IMR-90 (cell line): ENCODE measurements around the gene PLEKHH1. TPM values are rescaled to one million over a fixed set of nuclear protein-coding genes. Genes with fewer than 3 reads are reported as not detected.

Experiments
- ATAC-seq: fragments of 200-7000 bp; cut with Tn5 transposase; 2 replicates; pipeline ENCODE4 v1.9.1; 2020; ENCODE audit warnings: low read depth, mild to moderate bottlenecking, moderate library complexity
- BruUV-seq: library from RNA; stranded (reverse); fragments of 400-500 nt; replicated peaks from 2 replicates; lab custom pipeline; 2021; lab: Mats Ljungman, UMichigan
- CTCF ChIA-PET: fragments of 300-600 bp; formaldehyde crosslinking; extraction: SDS; loops from one replicate; lab custom pipeline; 2021; ENCODE audit warnings: antibody characterized with exemption; lab: Yijun Ruan, JAX
- POLR2A ChIA-PET: fragments of 300-600 bp; sonication (Branson Sonifier 250); formaldehyde crosslinking; loops from one replicate; lab custom pipeline; 2022; ENCODE audit warnings: antibody characterized with exemption; ENCODE audit not compliant: unreplicated experiment; lab: Charles Lee
- DNase-seq: peaks from one replicate; pipeline ENCODE4 v3.0.0; 2013
- H2AFZ ChIP-seq: replicated peaks from 2 replicates; pipeline ENCODE3; 2013; ENCODE audit warnings: low read length, mild to moderate bottlenecking; ENCODE audit not compliant: poor library complexity
- H2AK5ac ChIP-seq: 2 replicates; pipeline ENCODE4 v1.6.1; 2013; ENCODE audit warnings: low read depth, low read length, inconsistent platforms
- H2AK9ac ChIP-seq: replicated peaks from 2 replicates; pipeline ENCODE3; 2013; ENCODE audit warnings: mild to moderate bottlenecking, low read depth, low read length, moderate library complexity; ENCODE audit not compliant: poor library complexity
- H2BK120ac ChIP-seq: 2 replicates; pipeline ENCODE4 v1.6.1; 2013; ENCODE audit warnings: low read depth, low read length, inconsistent platforms
- H2BK15ac ChIP-seq: 3 replicates; pipeline ENCODE4 v1.6.1; 2013; ENCODE audit warnings: low read depth, low read length, inconsistent platforms
- H2BK20ac ChIP-seq: 2 replicates; pipeline ENCODE4 v1.6.1; 2013; ENCODE audit warnings: low read depth, mild to moderate bottlenecking, inconsistent platforms, low read length, moderate library complexity
- H2BK5ac ChIP-seq: 2 replicates; pipeline ENCODE4 v1.6.1; 2013; ENCODE audit warnings: mild to moderate bottlenecking, low read depth, low read length, inconsistent platforms; ENCODE audit not compliant: poor library complexity, severe bottlenecking
- H3K14ac ChIP-seq: replicated peaks from 2 replicates; pipeline ENCODE4 v1.6.1; 2013; ENCODE audit warnings: low read depth, low read length, inconsistent platforms
- H3K18ac ChIP-seq: 2 replicates; pipeline ENCODE4 v1.6.1; 2013; ENCODE audit warnings: low read depth, low read length, control low read depth
- H3K23ac ChIP-seq: 2 replicates; pipeline ENCODE4 v1.6.1; 2013; ENCODE audit warnings: low read depth, low read length, inconsistent platforms
- H3K27ac ChIP-seq: 2 replicates; pipeline ENCODE4 v1.5.1; 2013; ENCODE audit warnings: mild to moderate bottlenecking, control low read depth, low read length; ENCODE audit not compliant: insufficient read depth
- H3K27me3 ChIP-seq: 2 replicates; pipeline ENCODE4 v1.6.1; 2013; ENCODE audit warnings: low read length; ENCODE audit not compliant: control insufficient read depth, insufficient read depth
- H3K36me3 ChIP-seq: 2 replicates; pipeline ENCODE4 v1.6.1; 2013; ENCODE audit warnings: low read length, mixed read lengths; ENCODE audit not compliant: control insufficient read depth, insufficient read depth
- H3K4ac ChIP-seq: 2 replicates; pipeline ENCODE4 v1.6.1; 2013; ENCODE audit warnings: low read depth, low read length, inconsistent platforms
- H3K4me1 ChIP-seq: 2 replicates; pipeline ENCODE4 v1.6.1; 2013; ENCODE audit warnings: low read length, mixed read lengths; ENCODE audit not compliant: control insufficient read depth, insufficient read depth
- H3K4me2 ChIP-seq: 2 replicates; pipeline ENCODE4 v1.6.1; 2013; ENCODE audit warnings: low read depth, mild to moderate bottlenecking, control low read depth, low read length, moderate library complexity
- H3K4me3 ChIP-seq: 2 replicates; pipeline ENCODE4 v1.5.1; 2013; ENCODE audit warnings: low read depth, mild to moderate bottlenecking, control low read depth, low read length, moderate library complexity; ENCODE audit not compliant: insufficient read depth
- H3K56ac ChIP-seq: 2 replicates; pipeline ENCODE4 v1.6.1; 2013; ENCODE audit warnings: low read length, inconsistent platforms; ENCODE audit not compliant: insufficient read depth; ENCODE audit errors: extremely low read depth
- H3K79me1 ChIP-seq, 2 experiments: 2 replicates each; pipeline ENCODE4 v1.6.1; 2013; ENCODE audit warnings: low read length in 2 of 2, inconsistent platforms in 1 of 2, low read depth in 1 of 2
- H3K9ac ChIP-seq: 2 replicates; pipeline ENCODE4 v1.6.1; 2013; ENCODE audit warnings: low read depth, low read length, control low read depth
- H3K9me1 ChIP-seq: 2 replicates; pipeline ENCODE4 v1.6.1; 2013; ENCODE audit warnings: low read length, inconsistent platforms; ENCODE audit not compliant: insufficient read depth
- H3K9me3 ChIP-seq: 2 replicates; pipeline ENCODE4 v1.6.1; 2013; ENCODE audit warnings: low read length; ENCODE audit not compliant: control insufficient read depth, insufficient read depth
- H4K20me1 ChIP-seq: 2 replicates; pipeline ENCODE4 v1.6.1; 2013; ENCODE audit warnings: low read length, inconsistent platforms; ENCODE audit not compliant: insufficient read depth
- H4K5ac ChIP-seq: 2 replicates; pipeline ENCODE4 v1.6.1; 2013; ENCODE audit warnings: mild to moderate bottlenecking, low read depth, low read length, control low read depth
- H4K8ac ChIP-seq, 2 experiments: 2 replicates each; pipeline ENCODE4 v1.6.1; 2013; ENCODE audit warnings: low read depth in 2 of 2, low read length in 2 of 2, control low read depth in 1 of 2, inconsistent platforms in 1 of 2
- H4K91ac ChIP-seq: 2 replicates; pipeline ENCODE4 v1.6.1; 2013; ENCODE audit warnings: low read depth, low read length, inconsistent platforms; ENCODE audit not compliant: insufficient read depth
- BHLHE40 ChIP-seq: fragments of 150-350 bp; IDR thresholded peaks from 2 replicates; pipeline ENCODE4 v1.6.1; 2016; ENCODE audit warnings: mild to moderate bottlenecking, low read depth, low read length
- CEBPB ChIP-seq: IDR thresholded peaks from 2 replicates; pipeline ENCODE4 v1.6.1; 2012; ENCODE audit warnings: low read depth, low read length, improper control_type of control experiment
- CHD1 ChIP-seq: IDR thresholded peaks from 2 replicates; pipeline ENCODE4 v1.6.1; 2012; ENCODE audit warnings: low read depth, low read length, improper control_type of control experiment
- CTCF ChIP-seq: conservative IDR thresholded peaks from 2 replicates; pipeline ENCODE4 v1.5.1; 2012; ENCODE audit warnings: mild to moderate bottlenecking, low read depth, low read length, improper control_type of control experiment
- FOS ChIP-seq: fragments of 150-350 bp; IDR thresholded peaks from 2 replicates; pipeline ENCODE4 v1.6.1; 2016; ENCODE audit warnings: low read depth, low read length
- MAFK ChIP-seq: IDR thresholded peaks from 2 replicates; pipeline ENCODE4 v1.6.1; 2012; ENCODE audit warnings: low read depth, low read length, improper control_type of control experiment
- MXI1 ChIP-seq: IDR thresholded peaks from 2 replicates; pipeline ENCODE4 v1.6.1; 2012; ENCODE audit warnings: low read depth, mild to moderate bottlenecking, low read length, moderate library complexity, borderline replicate concordance
- NFE2L2 ChIP-seq: fragments of 150-350 bp; IDR thresholded peaks from 2 replicates; pipeline ENCODE4 v1.6.1; 2016; ENCODE audit warnings: low read depth, mild to moderate bottlenecking, low read length
- POLR2A ChIP-seq: IDR thresholded peaks from 2 replicates; pipeline ENCODE4 v1.6.1; 2012; ENCODE audit warnings: mild to moderate bottlenecking, low read depth, low read length
- RAD21 ChIP-seq: IDR thresholded peaks from 2 replicates; pipeline ENCODE4 v1.6.1; 2012; ENCODE audit warnings: low read length, improper control_type of control experiment
- RFX5 ChIP-seq: IDR thresholded peaks from 2 replicates; pipeline ENCODE4 v1.8.0; 2012; ENCODE audit warnings: low read depth, mild to moderate bottlenecking, low read length, moderate library complexity
- SMC3 ChIP-seq: fragments of 150-350 bp; IDR thresholded peaks from 2 replicates; pipeline ENCODE4 v1.6.1; 2016; ENCODE audit warnings: low read depth, mild to moderate bottlenecking, antibody characterized with exemption, low read length, moderate library complexity
- WGBS, 2 experiments: methylation state at CpG; one replicate each; pipeline versions ENCODE4 v1.1.5 to v1.1.7; 2013; ENCODE audit warnings: missing lambda C conversion rate in 2 of 2; ENCODE audit not compliant: insufficient read length in 1 of 2; ENCODE audit errors: extremely low coverage in 2 of 2; 5-methylcytosine and 5-hydroxymethylcytosine counted together
- dilution Hi-C: fragments of 300-500 bp; cut with HindIII; formaldehyde crosslinking; loops from one replicate; pipeline ENCODE4 v1.14.3; 2018; ENCODE audit warnings: low sequenced_read_pairs; ENCODE audit not compliant: unreplicated experiment
- in situ Hi-C: fragments of 300-500 bp; cut with MboI; formaldehyde crosslinking; loops from 3 replicates; pipeline ENCODE4 v1.14.3; 2019; ENCODE audit warnings: low sequenced_read_pairs, inconsistent platforms, mixed read lengths
- intact Hi-C: fragments of 100-400 bp; cut with micrococcal nuclease; formaldehyde crosslinking; loops from 2 replicates; pipeline ENCODE4 v1.10.0; 2022
- polyA plus RNA-seq, 3 experiments: library from polyadenylated mRNA; depleted of rRNA; stranded (reverse); fragments of >200 nt; gene quantifications; 2 replicates each; pipeline ENCODE4 v1.2.3, GENCODE V29; 2012; ENCODE audit warnings: low replicate concordance in 1 of 3
- total RNA-seq: library from RNA; depleted of rRNA; stranded (reverse); fragments of >200 nt; gene quantifications from 2 replicates; pipeline ENCODE4 v1.2.3, GENCODE V29; 2012

Gene PLEKHH1
- total and polyA plus RNA-seq, 2 of the 4 experiments (the other 2 are of a cell fraction) = under 0.01 to 0.34 TPM

DNA sequence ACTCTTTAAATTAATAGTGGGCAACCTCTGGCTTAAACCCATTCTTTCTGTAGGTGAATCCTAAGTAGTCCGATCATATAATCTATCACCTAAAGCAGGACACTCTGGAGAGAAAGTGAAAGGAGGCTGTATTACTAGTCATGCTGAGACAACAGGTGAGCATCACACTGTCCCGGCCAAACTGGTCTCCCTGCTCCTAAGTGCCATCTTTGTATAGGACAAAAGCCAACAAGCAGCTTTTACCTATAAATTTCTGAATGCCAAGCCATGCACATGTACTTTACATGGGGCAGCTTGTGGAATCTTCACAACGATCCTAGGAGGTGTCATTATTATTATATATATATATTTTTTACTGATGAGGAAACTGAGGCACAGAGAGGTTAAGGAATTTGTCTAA is 18.0 kb downstream of the PLEKHH1 start:
- POLR2A ChIA-PET = no interaction called here

More for the DNA sequence above, 18.0 kb downstream of the PLEKHH1 start:
- CTCF ChIA-PET = no interaction called here
- Histone ChIP-seq H2AK9ac (no peak overlapping the region), H3K27me3 (peaks cover 15% of the 10 kb centered on the region), H2BK20ac (no peak overlapping the region), H3K14ac (no peak overlapping the region), H3K4me1 (no peaks in the 10 kb centered on the region), H3K4me3 (no peak overlapping the region), H2BK120ac (no peak overlapping the region), H2BK5ac (no peak overlapping the region), H3K36me3 (no peaks in the 10 kb centered on the region), H3K9me3 (no peaks in the 10 kb centered on the region), H3K27ac (no peak overlapping the region), H3K4ac (no peak overlapping the region), H2AK5ac (no peak overlapping the region), H3K23ac (no peak overlapping the region), H3K56ac (no peak overlapping the region), H4K5ac (no peak overlapping the region), H3K4me2 (no peak overlapping the region), H2AFZ (no peak overlapping the region), H3K79me1 (no peaks in the 10 kb centered on the region), H3K9ac (no peak overlapping the region), H4K20me1 (no peaks in the 10 kb centered on the region), H3K9me1 (no peaks in the 10 kb centered on the region), H2BK15ac (no peak overlapping the region), H4K91ac (no peak overlapping the region), H4K8ac (no peak overlapping the region), H3K18ac (no peak overlapping the region)
- no peak for ATAC-seq
- in situ Hi-C loops (loop anchor here (10.0 kb wide), 1 partner anchor 106 kb away; no protein-coding TSS in a partner anchor), dilution Hi-C loops (no loop called here), intact Hi-C loops (no loop called here)
- DNase-seq = no peak
- no peak for TF ChIP-seq CHD1
- TF ChIP-seq SMC3 = no peak
- TF ChIP-seq MXI1 = no peak
- no peak for TF ChIP-seq MAFK
- no peak for TF ChIP-seq RAD21
- no peak for TF ChIP-seq CEBPB
- no peak for TF ChIP-seq RFX5
- TF ChIP-seq POLR2A = no peak
- no peak for TF ChIP-seq CTCF
- no peak for TF ChIP-seq NFE2L2
- no peak for TF ChIP-seq FOS
- no peak for TF ChIP-seq BHLHE40
- BruUV-seq = no TSS peak
- WGBS, 2 experiments = no CpG with 5 or more reads among the region's 3 CpGs
